Lower leg skin (tissue), 3 donors: Measurements from ENCODE around the gene HRH1.

Source experiments
- POLR2A ChIP-seq, 2 donors: fragments of 450-650 bp; IDR thresholded peaks; one replicate each; pipeline ENCODE4 v1.6.1; 2016 to 2017; ENCODE audit warnings: antibody characterized with exemption in 2 of 2, mild to moderate bottlenecking in 1 of 2, moderate library complexity in 1 of 2
- TF ChIP-seq, protein P1 (sequence below), 3 donors: fragments of 450-650 bp; IDR thresholded peaks; one replicate each; pipeline ENCODE4 v1.5.1; 2016; ENCODE audit warnings: antibody characterized with exemption in 3 of 3, mild to moderate bottlenecking in 3 of 3, moderate library complexity in 2 of 3

DNA sequence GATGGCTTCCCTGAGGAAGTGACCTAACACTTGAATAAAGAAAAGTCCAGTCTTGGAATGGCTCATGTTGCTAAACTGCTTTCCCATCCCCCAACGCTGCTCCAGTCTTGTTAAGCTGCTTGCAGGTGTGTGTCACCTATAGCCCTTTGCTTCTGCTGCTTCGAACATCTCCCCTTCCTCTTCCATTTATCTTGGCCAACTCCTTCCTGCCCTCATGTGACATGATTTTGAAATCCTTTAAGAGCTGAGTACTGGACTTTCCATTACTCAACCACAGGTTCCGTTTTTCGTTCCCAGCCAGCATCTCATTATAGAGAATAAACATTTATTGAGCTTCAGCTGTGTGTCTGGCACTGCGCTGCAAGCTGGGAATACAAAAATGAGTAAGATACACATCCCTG is 119.6 kb downstream of the HRH1 start:
- TF ChIP-seq POLR2A (IDR thresholded peaks at IDR 0.05), result no peak
- TF ChIP-seq, protein P1, sequence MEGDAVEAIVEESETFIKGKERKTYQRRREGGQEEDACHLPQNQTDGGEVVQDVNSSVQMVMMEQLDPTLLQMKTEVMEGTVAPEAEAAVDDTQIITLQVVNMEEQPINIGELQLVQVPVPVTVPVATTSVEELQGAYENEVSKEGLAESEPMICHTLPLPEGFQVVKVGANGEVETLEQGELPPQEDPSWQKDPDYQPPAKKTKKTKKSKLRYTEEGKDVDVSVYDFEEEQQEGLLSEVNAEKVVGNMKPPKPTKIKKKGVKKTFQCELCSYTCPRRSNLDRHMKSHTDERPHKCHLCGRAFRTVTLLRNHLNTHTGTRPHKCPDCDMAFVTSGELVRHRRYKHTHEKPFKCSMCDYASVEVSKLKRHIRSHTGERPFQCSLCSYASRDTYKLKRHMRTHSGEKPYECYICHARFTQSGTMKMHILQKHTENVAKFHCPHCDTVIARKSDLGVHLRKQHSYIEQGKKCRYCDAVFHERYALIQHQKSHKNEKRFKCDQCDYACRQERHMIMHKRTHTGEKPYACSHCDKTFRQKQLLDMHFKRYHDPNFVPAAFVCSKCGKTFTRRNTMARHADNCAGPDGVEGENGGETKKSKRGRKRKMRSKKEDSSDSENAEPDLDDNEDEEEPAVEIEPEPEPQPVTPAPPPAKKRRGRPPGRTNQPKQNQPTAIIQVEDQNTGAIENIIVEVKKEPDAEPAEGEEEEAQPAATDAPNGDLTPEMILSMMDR (IDR thresholded peaks at IDR 0.05), result no peak
